Urinary bladder (tissue), 4 donors: ENCODE data around the gene AP3B2. TPM values are rescaled to one million over a fixed set of nuclear protein-coding genes. Genes with fewer than 3 reads are reported as not detected.
A peak's percentile ranks its signal among the peaks of the same experiment; 100 is the strongest.
"Not testable (repeated sequence)": the region's sequence is repeated elsewhere in the genome, so short reads cannot be mapped to it uniquely, and the experiment has no call there.

Source experiments
- DNase-seq: peaks from one replicate; pipeline ENCODE4 v3.0.0-alpha.2; 2015; ENCODE audit errors: extremely low spot score
- H3K27ac ChIP-seq: one replicate; pipeline ENCODE4 v1.5.1; 2013; ENCODE audit warnings: low read depth, mild to moderate bottlenecking, moderate library complexity
- H3K36me3 ChIP-seq: one replicate; pipeline ENCODE4 v1.6.1; 2013; ENCODE audit warnings: mild to moderate bottlenecking, moderate library complexity; ENCODE audit not compliant: insufficient read depth
- H3K4me1 ChIP-seq: one replicate; pipeline ENCODE4 v1.6.1; 2013; ENCODE audit warnings: mild to moderate bottlenecking, moderate library complexity; ENCODE audit not compliant: insufficient read depth
- H3K4me3 ChIP-seq: one replicate; pipeline ENCODE4 v1.5.1; 2013; ENCODE audit warnings: low read depth, low read length
- WGBS: extraction: QIAGEN DNeasy Blood & Tissue Kit; methylation state at CpG from one replicate; pipeline ENCODE4 v1.1.7; 2013; 5-methylcytosine and 5-hydroxymethylcytosine counted together
- polyA plus RNA-seq: library from polyadenylated mRNA; stranded (reverse); fragments of 200-250 nt; gene quantifications from one replicate; pipeline ENCODE4 v1.2.3, GENCODE V29; 2013
- total RNA-seq: library from RNA; depleted of rRNA; stranded (reverse); fragments of >200 nt; gene quantifications from one replicate; pipeline ENCODE4 v1.2.3, GENCODE V29; 2014
- donor health status: healthy with polysubstance abuse.
- donor health status: healthy.

AP3B2 gene
- total and polyA plus RNA-seq, 2 donors = 2.0 to 2.2 TPM

- peaks cover under 1% of the 10 kb centered on the region for H3K4me1 ChIP-seq
- no peak overlapping the region for H3K27ac ChIP-seq
- H3K4me3 ChIP-seq = no peak overlapping the region
- no peak for DNase-seq
- H3K36me3 ChIP-seq = no peaks in the 10 kb centered on the region
- WGBS = 89% methylated on average over 4 of the region's 4 CpGs
These were observed 5.3 kb upstream of the AP3B2 start for GRCh38 chr15:82715003-82715402.

- H3K27ac ChIP-seq = no peak overlapping the region
- 71% methylated on average over 3 of the region's 3 CpGs for WGBS
These were observed 4.3 kb upstream of the AP3B2 start for GRCh38 chr15:82714016-82714415.

GRCh38 chr15:82712036-82712435 is 2.4 kb upstream of the AP3B2 start:
- H3K27ac ChIP-seq = no peak overlapping the region
- WGBS = 73% methylated on average over 3 of the region's 3 CpGs
- no peaks in the 10 kb centered on the region for H3K36me3 ChIP-seq
- H3K4me3 ChIP-seq = no peak overlapping the region
- H3K4me1 ChIP-seq = peaks cover 4% of the 10 kb centered on the region
- no peak for DNase-seq

More at GRCh38 chr15:82714016-82714415, 4.3 kb upstream of the AP3B2 start:
- Histone ChIP-seq H3K4me3 (no peak overlapping the region), H3K36me3 (no peaks in the 10 kb centered on the region), H3K4me1 (peaks cover 2% of the 10 kb centered on the region)
- DNase-seq = no peak

- no peak overlapping the region for H3K27ac ChIP-seq
- no peak for DNase-seq
- H3K4me3 ChIP-seq = no peak overlapping the region
- WGBS = 97% methylated on average over 26 of the region's 26 CpGs
- H3K4me1 ChIP-seq = peaks cover 4% of the 10 kb centered on the region
- no peaks in the 10 kb centered on the region for H3K36me3 ChIP-seq
These were observed 1.3 kb upstream of the AP3B2 start for GRCh38 chr15:82710926-82711490.

GRCh38 chr15:82710208-82710555 is 507 bp upstream of the AP3B2 start:
- Histone ChIP-seq H3K4me1 (peaks cover 4% of the 10 kb centered on the region), H3K27ac (no peak overlapping the region), H3K4me3 (peak overlapping the region; percentile 66), H3K36me3 (no peaks in the 10 kb centered on the region)
- DNase-seq = no peak
- 10% methylated on average over 14 of the region's 14 CpGs for WGBS

- no peak overlapping the region for H3K27ac ChIP-seq
- DNase-seq = no peak
- H3K4me1 ChIP-seq = peaks cover 4% of the 10 kb centered on the region
- H3K36me3 ChIP-seq = no peaks in the 10 kb centered on the region
- WGBS = 3% methylated on average over 15 of the region's 15 CpGs
- H3K4me3 ChIP-seq = peak overlapping the region; percentile 66
These were observed 624 bp downstream of the AP3B2 start for GRCh38 chr15:82709081-82709420.

- 79% methylated on average over 8 of the region's 8 CpGs for WGBS
- DNase-seq, H3K4me1 ChIP-seq, H3K36me3 ChIP-seq, H3K27ac ChIP-seq, H3K4me3 ChIP-seq: not testable (repeated sequence)
These were observed 3.8 kb downstream of the AP3B2 start for GRCh38 chr15:82705856-82706255.

- no peak for DNase-seq
- no peaks in the 10 kb centered on the region for H3K4me1 ChIP-seq
- H3K4me3 ChIP-seq = no peak overlapping the region
- no peaks in the 10 kb centered on the region for H3K36me3 ChIP-seq
- WGBS = 37% methylated on average over 11 of the region's 11 CpGs
- no peak overlapping the region for H3K27ac ChIP-seq
These were observed 9.9 kb downstream of the AP3B2 start for GRCh38 chr15:82699726-82700125.

- Histone ChIP-seq H3K36me3 (no peaks in the 10 kb centered on the region), H3K4me3 (no peak overlapping the region), H3K27ac (no peak overlapping the region), H3K4me1 (no peaks in the 10 kb centered on the region)
- 68% methylated on average over 8 of the region's 8 CpGs for WGBS
- DNase-seq = no peak
These were observed 10.8 kb downstream of the AP3B2 start for GRCh38 chr15:82698711-82699345.

GRCh38 chr15:82697735-82698407 is 11.8 kb downstream of the AP3B2 start:
- no peak overlapping the region for H3K27ac ChIP-seq
- no peak for DNase-seq
- no peaks in the 10 kb centered on the region for H3K4me1 ChIP-seq
- 89% methylated on average over 9 of the region's 9 CpGs for WGBS
- H3K36me3 ChIP-seq = no peaks in the 10 kb centered on the region
- H3K4me3 ChIP-seq = no peak overlapping the region

GRCh38 chr15:82692171-82692570 is 17.5 kb downstream of the AP3B2 start:
- 90% methylated on average over 23 of the region's 23 CpGs for WGBS
- H3K4me3 ChIP-seq = no peak overlapping the region
- H3K36me3 ChIP-seq = no peaks in the 10 kb centered on the region
- no peaks in the 10 kb centered on the region for H3K4me1 ChIP-seq
- no peak overlapping the region for H3K27ac ChIP-seq
- DNase-seq = no peak

- Histone ChIP-seq H3K4me3 (no peak overlapping the region), H3K36me3 (no peaks in the 10 kb centered on the region), H3K4me1 (no peaks in the 10 kb centered on the region), H3K27ac (no peak overlapping the region)
- WGBS = 96% methylated on average over 8 of the region's 8 CpGs
- no peak for DNase-seq
These were observed 20.5 kb downstream of the AP3B2 start for GRCh38 chr15:82689147-82689546.

GRCh38 chr15:82688691-82689090 is 21.0 kb downstream of the AP3B2 start:
- no peaks in the 10 kb centered on the region for H3K36me3 ChIP-seq
- no peak overlapping the region for H3K4me3 ChIP-seq
- H3K27ac ChIP-seq = no peak overlapping the region
- no peak for DNase-seq
- 86% methylated on average over 10 of the region's 10 CpGs for WGBS
- H3K4me1 ChIP-seq = no peaks in the 10 kb centered on the region

- DNase-seq = no peak
- 89% methylated on average over 10 of the region's 10 CpGs for WGBS
- H3K4me3 ChIP-seq = no peak overlapping the region
These were observed 28.3 kb downstream of the AP3B2 start for GRCh38 chr15:82681371-82681770.

More at GRCh38 chr15:82681371-82681770, 28.3 kb downstream of the AP3B2 start:
- no peak overlapping the region for H3K27ac ChIP-seq
- H3K4me1 ChIP-seq = no peaks in the 10 kb centered on the region
- no peaks in the 10 kb centered on the region for H3K36me3 ChIP-seq
